Measurements from ENCODE around the gene ZBTB17.

The ZBTB17 gene

DNA sequence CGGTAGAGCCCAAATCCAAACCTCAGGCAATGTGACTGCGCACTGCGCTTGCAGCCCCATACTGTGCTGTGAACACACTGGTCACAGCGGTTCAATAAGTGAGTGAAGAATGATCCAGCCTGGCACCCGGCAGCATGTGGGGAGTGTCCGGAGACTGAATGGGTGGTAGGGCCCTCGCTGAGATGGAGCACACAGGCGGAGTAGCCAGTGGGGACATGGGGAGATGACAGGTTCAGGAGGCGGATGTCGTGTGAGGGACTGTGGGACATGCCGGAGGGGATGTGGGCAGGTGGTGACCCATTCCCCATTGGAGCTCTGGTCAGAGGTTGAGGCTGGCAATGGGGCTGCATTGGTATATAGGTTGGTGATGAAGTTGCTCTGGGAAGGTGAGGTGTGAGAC lies 33.8 kb upstream of the ZBTB17 start:
- H3K27me3 ChIP-seq (ENCODE audit: insufficient read depth, poor library complexity, severe bottlenecking), result no peaks in the 10 kb centered on the region
- DNase-seq (ENCODE audit: low read depth in 1 of 2, low spot score in 1 of 2), result no peak
- H3K27ac ChIP-seq (replicated peaks), result no peak overlapping the region
- no peak overlapping the region for H3K4me3 ChIP-seq (replicated peaks; ENCODE audit: insufficient read depth, low read length)
- TF ChIP-seq REST (IDR thresholded peaks at IDR 0.05; ENCODE audit: insufficient replicate concordance, low read depth) (no peak), GABPA (IDR thresholded peaks at IDR 0.05; ENCODE audit: low read depth) (no peak), POLR2AphosphoS5 (IDR thresholded peaks at IDR 0.05; ENCODE audit: low read depth) (no peak), SPI1 (IDR thresholded peaks at IDR 0.05; ENCODE audit: borderline replicate concordance, low read depth) (no peak)
- TF ChIP-seq, protein P1, sequence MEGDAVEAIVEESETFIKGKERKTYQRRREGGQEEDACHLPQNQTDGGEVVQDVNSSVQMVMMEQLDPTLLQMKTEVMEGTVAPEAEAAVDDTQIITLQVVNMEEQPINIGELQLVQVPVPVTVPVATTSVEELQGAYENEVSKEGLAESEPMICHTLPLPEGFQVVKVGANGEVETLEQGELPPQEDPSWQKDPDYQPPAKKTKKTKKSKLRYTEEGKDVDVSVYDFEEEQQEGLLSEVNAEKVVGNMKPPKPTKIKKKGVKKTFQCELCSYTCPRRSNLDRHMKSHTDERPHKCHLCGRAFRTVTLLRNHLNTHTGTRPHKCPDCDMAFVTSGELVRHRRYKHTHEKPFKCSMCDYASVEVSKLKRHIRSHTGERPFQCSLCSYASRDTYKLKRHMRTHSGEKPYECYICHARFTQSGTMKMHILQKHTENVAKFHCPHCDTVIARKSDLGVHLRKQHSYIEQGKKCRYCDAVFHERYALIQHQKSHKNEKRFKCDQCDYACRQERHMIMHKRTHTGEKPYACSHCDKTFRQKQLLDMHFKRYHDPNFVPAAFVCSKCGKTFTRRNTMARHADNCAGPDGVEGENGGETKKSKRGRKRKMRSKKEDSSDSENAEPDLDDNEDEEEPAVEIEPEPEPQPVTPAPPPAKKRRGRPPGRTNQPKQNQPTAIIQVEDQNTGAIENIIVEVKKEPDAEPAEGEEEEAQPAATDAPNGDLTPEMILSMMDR (IDR thresholded peaks at IDR 0.05; ENCODE audit: insufficient read depth, low read length), result no peak

DNA sequence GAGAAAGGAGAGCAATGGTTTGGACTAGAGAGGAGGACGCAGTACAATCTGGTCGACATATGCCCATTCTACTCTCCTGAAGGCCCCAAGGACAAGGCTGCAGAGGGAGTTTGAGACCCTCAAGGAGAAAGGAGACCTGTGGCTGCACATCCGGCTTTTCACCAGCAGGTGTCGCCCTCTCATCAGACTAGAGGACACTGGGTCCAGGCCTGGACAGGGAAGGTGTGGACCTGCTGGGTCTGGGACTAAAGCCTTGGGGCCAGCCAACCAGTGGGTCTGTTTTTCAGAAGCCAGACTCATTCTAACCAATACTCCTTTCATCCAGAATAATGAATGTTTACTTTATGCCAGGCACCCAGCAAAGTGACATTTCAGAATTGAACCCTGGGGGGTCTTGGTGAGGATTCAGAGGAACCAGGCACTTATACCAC lies 33.1 kb upstream of the ZBTB17 start:
- no peak for TF ChIP-seq REST (IDR thresholded peaks at IDR 0.05; ENCODE audit: insufficient replicate concordance, low read depth)
- TF ChIP-seq, protein P1 (IDR thresholded peaks at IDR 0.05; ENCODE audit: insufficient read depth, low read length), result peak; percentile 94
- Histone ChIP-seq H3K4me3 (replicated peaks; ENCODE audit: insufficient read depth, low read length) (no peak overlapping the region), H3K27ac (replicated peaks) (no peak overlapping the region), H3K27me3 (ENCODE audit: insufficient read depth, poor library complexity, severe bottlenecking) (no peaks in the 10 kb centered on the region)
- peak; percentile 58 to 64 for DNase-seq (ENCODE audit: low read depth in 1 of 2, low spot score in 1 of 2)

- DNase-seq (ENCODE audit: low read depth in 1 of 2, low spot score in 1 of 2), result no peak
- no peak overlapping the region for H3K4me3 ChIP-seq (replicated peaks; ENCODE audit: insufficient read depth, low read length)
- TF ChIP-seq, protein P1 (IDR thresholded peaks at IDR 0.05; ENCODE audit: insufficient read depth, low read length), result no peak
- TF ChIP-seq SPI1 (IDR thresholded peaks at IDR 0.05; ENCODE audit: borderline replicate concordance, low read depth), result no peak
- no peak for TF ChIP-seq GABPA (IDR thresholded peaks at IDR 0.05; ENCODE audit: low read depth)
- TF ChIP-seq POLR2AphosphoS5 (IDR thresholded peaks at IDR 0.05; ENCODE audit: low read depth), result no peak
- TF ChIP-seq REST (IDR thresholded peaks at IDR 0.05; ENCODE audit: insufficient replicate concordance, low read depth), result no peak
- no peak overlapping the region for H3K27ac ChIP-seq (replicated peaks)
- H3K27me3 ChIP-seq (ENCODE audit: insufficient read depth, poor library complexity, severe bottlenecking), result no peaks in the 10 kb centered on the region
Measured at GRCh38 chr1:16007671-16008341, 31.9 kb upstream of the ZBTB17 start.
